MM.1S (cell line): ENCODE measurements around the gene IL1RAPL2.

Experiments used
- DNase-seq: peaks from one replicate; pipeline ENCODE4 v3.0.0-alpha.2; 2015
- H2AFZ ChIP-seq: fragments of 300-600 bp; sonication (generic); 2 replicates; pipeline ENCODE4 v1.6.0; 2016; ENCODE audit warnings: antibody characterized with exemption, low read length
- H3F3A ChIP-seq: fragments of 300-600 bp; sonication (generic); 2 replicates; pipeline ENCODE4 v1.6.1; 2016; ENCODE audit warnings: mild to moderate bottlenecking, antibody characterized with exemption, low read length, moderate library complexity, mixed read lengths; ENCODE audit not compliant: insufficient read depth
- H3K27ac ChIP-seq: fragments of 300-600 bp; sonication (generic); 2 replicates; pipeline ENCODE4 v1.5.1; 2016; ENCODE audit warnings: mild to moderate bottlenecking, low read length
- H3K27me3 ChIP-seq: fragments of 300-600 bp; sonication (generic); replicated peaks from 2 replicates; pipeline ENCODE4 v1.6.0; 2016; ENCODE audit warnings: low read length; ENCODE audit not compliant: insufficient read depth
- H3K36me3 ChIP-seq: fragments of 300-600 bp; sonication (generic); replicated peaks from 2 replicates; pipeline ENCODE4 v1.6.1; 2016; ENCODE audit warnings: mild to moderate bottlenecking, low read length, mixed read lengths; ENCODE audit not compliant: insufficient read depth
- H3K4me1 ChIP-seq: fragments of 300-600 bp; sonication (generic); 2 replicates; pipeline ENCODE4 v1.6.1; 2016; ENCODE audit warnings: low read length, mixed read lengths
- H3K4me2 ChIP-seq: fragments of 300-600 bp; sonication (generic); 2 replicates; pipeline ENCODE4 v1.6.0; 2016; ENCODE audit warnings: low read depth, low read length
- H3K4me3 ChIP-seq: fragments of 300-600 bp; sonication (generic); 2 replicates; pipeline ENCODE4 v1.5.1; 2016; ENCODE audit warnings: low read length, mixed read lengths
- H3K79me2 ChIP-seq: fragments of 300-600 bp; sonication (generic); 2 replicates; pipeline ENCODE4 v1.6.1; 2016; ENCODE audit warnings: mixed run types, low read length, mixed read lengths
- H3K9ac ChIP-seq: fragments of 300-600 bp; sonication (generic); 2 replicates; pipeline ENCODE4 v1.6.1; 2016; ENCODE audit warnings: low read length, mixed read lengths
- H3K9me2 ChIP-seq: fragments of 300-600 bp; sonication (generic); replicated peaks from 2 replicates; pipeline ENCODE4 v1.6.1; 2016; ENCODE audit warnings: mild to moderate bottlenecking, low read length, mixed read lengths; ENCODE audit not compliant: insufficient read depth
- H3K9me3 ChIP-seq: fragments of 300-600 bp; sonication (generic); replicated peaks from 2 replicates; pipeline ENCODE4 v1.6.1; 2016; ENCODE audit warnings: mild to moderate bottlenecking, low read length, mixed read lengths; ENCODE audit not compliant: insufficient read depth
- H4K20me1 ChIP-seq: fragments of 300-600 bp; sonication (generic); 2 replicates; pipeline ENCODE4 v1.6.1; 2016; ENCODE audit warnings: mild to moderate bottlenecking, low read length, moderate library complexity, mixed read lengths; ENCODE audit not compliant: insufficient read depth
- CTCF ChIP-seq: fragments of 300-600 bp; sonication (generic); IDR thresholded peaks from 2 replicates; pipeline ENCODE4 v1.5.1; 2016; ENCODE audit warnings: antibody characterized with exemption, low read length, mixed read lengths
- EZH2 ChIP-seq: fragments of 300-600 bp; sonication (generic); optimal IDR thresholded peaks from 2 replicates; pipeline ENCODE3; 2017; ENCODE audit warnings: low read depth, mild to moderate bottlenecking, antibody characterized with exemption, low read length, mixed read lengths
- EZH2phosphoT487 ChIP-seq: fragments of 300-600 bp; sonication (generic); IDR thresholded peaks from 2 replicates; pipeline ENCODE4 v1.6.1; 2018; ENCODE audit warnings: antibody characterized with exemption, low read length

The IL1RAPL2 gene

GRCh38 chrX:104789784-104790183 lies 223.8 kb downstream of the IL1RAPL2 start:
- no peaks in the 10 kb centered on the region for H3K9me3 ChIP-seq
- H3K9ac ChIP-seq, result no peak overlapping the region
- no peaks in the 10 kb centered on the region for H3K27me3 ChIP-seq
- no peak overlapping the region for H3K4me3 ChIP-seq
- H3F3A ChIP-seq, result no peaks in the 10 kb centered on the region
- TF ChIP-seq EZH2phosphoT487 (no peak), CTCF (no peak), EZH2 (no peak)
- no peaks in the 10 kb centered on the region for H4K20me1 ChIP-seq
- H3K27ac ChIP-seq, result no peak overlapping the region
- H3K79me2 ChIP-seq, result no peaks in the 10 kb centered on the region
- no peaks in the 10 kb centered on the region for H3K36me3 ChIP-seq
- no peak overlapping the region for H2AFZ ChIP-seq
- no peak overlapping the region for H3K4me2 ChIP-seq
- no peaks in the 10 kb centered on the region for H3K9me2 ChIP-seq
- no peaks in the 10 kb centered on the region for H3K4me1 ChIP-seq
- DNase-seq, result no peak

GRCh38 chrX:104795804-104796203 lies 229.8 kb downstream of the IL1RAPL2 start:
- H3K9ac ChIP-seq, result no peak overlapping the region
- H3K36me3 ChIP-seq, result no peaks in the 10 kb centered on the region
- TF ChIP-seq EZH2 (no peak), EZH2phosphoT487 (no peak), CTCF (no peak)
- H2AFZ ChIP-seq, result no peak overlapping the region
- no peaks in the 10 kb centered on the region for H3K4me1 ChIP-seq
- H3K9me3 ChIP-seq, result no peaks in the 10 kb centered on the region
- H3K27me3 ChIP-seq, result no peaks in the 10 kb centered on the region
- H3K79me2 ChIP-seq, result no peaks in the 10 kb centered on the region
- no peaks in the 10 kb centered on the region for H3K9me2 ChIP-seq
- H3K27ac ChIP-seq, result no peak overlapping the region
- H3K4me3 ChIP-seq, result no peak overlapping the region
- no peaks in the 10 kb centered on the region for H3F3A ChIP-seq
- H4K20me1 ChIP-seq, result no peaks in the 10 kb centered on the region
- DNase-seq, result no peak
- no peak overlapping the region for H3K4me2 ChIP-seq

- Histone ChIP-seq H2AFZ (no peak overlapping the region), H3K27ac (no peak overlapping the region), H3K36me3 (no peaks in the 10 kb centered on the region), H3K9me3 (no peaks in the 10 kb centered on the region), H4K20me1 (no peaks in the 10 kb centered on the region), H3F3A (no peaks in the 10 kb centered on the region), H3K4me3 (no peak overlapping the region), H3K79me2 (no peaks in the 10 kb centered on the region), H3K27me3 (no peaks in the 10 kb centered on the region), H3K9ac (no peak overlapping the region), H3K4me1 (no peaks in the 10 kb centered on the region), H3K4me2 (no peak overlapping the region), H3K9me2 (no peaks in the 10 kb centered on the region)
- TF ChIP-seq EZH2 (no peak), CTCF (no peak), EZH2phosphoT487 (no peak)
- no peak for DNase-seq
Measured at GRCh38 chrX:104803219-104803618, 237.2 kb downstream of the IL1RAPL2 start.
